H9 (cell line): ENCODE data around the gene MEMO1. TPM values are rescaled to one million over a fixed set of nuclear protein-coding genes. Genes with fewer than 3 reads are reported as not detected.

Source experiments
- DNase-seq: peaks from one replicate; pipeline ENCODE4 v3.0.0-alpha.2; 2017
- H2AFZ ChIP-seq: one replicate; pipeline ENCODE4 v1.6.1; 2013; ENCODE audit warnings: mild to moderate bottlenecking, low read length, control low read depth, moderate library complexity
- H2AK5ac ChIP-seq: 2 replicates; pipeline ENCODE4 v1.6.1; 2013; ENCODE audit warnings: low read length, control low read depth, mixed read lengths; ENCODE audit not compliant: insufficient read length
- H2BK120ac ChIP-seq: one replicate; pipeline ENCODE4 v1.6.1; 2013; ENCODE audit warnings: low read depth, mild to moderate bottlenecking, low read length, control low read depth, inconsistent platforms; ENCODE audit not compliant: poor library complexity, severe bottlenecking
- H2BK12ac ChIP-seq: 2 replicates; pipeline ENCODE4 v1.6.1; 2013; ENCODE audit warnings: low read length, control low read depth, mixed read lengths, low read depth; ENCODE audit not compliant: insufficient read length
- H2BK15ac ChIP-seq: 2 replicates; pipeline ENCODE4 v1.6.1; 2013; ENCODE audit warnings: low read depth, low read length, control low read depth
- H2BK20ac ChIP-seq: one replicate; pipeline ENCODE4 v1.6.1; 2013; ENCODE audit warnings: low read depth, mild to moderate bottlenecking, low read length, control low read depth, inconsistent platforms; ENCODE audit not compliant: poor library complexity, severe bottlenecking
- H2BK5ac ChIP-seq: 2 replicates; pipeline ENCODE4 v1.6.1; 2013; ENCODE audit warnings: low read length, control low read depth, mixed read lengths; ENCODE audit not compliant: insufficient read length
- H3K14ac ChIP-seq: 2 replicates; pipeline ENCODE4 v1.6.1; 2013; ENCODE audit warnings: low read length, control low read depth; ENCODE audit not compliant: insufficient read depth
- H3K18ac ChIP-seq: 2 replicates; pipeline ENCODE4 v1.6.1; 2013; ENCODE audit warnings: low read depth, mild to moderate bottlenecking, mixed read lengths, low read length, control low read depth; ENCODE audit not compliant: insufficient read length
- H3K23ac ChIP-seq: 2 replicates; pipeline ENCODE4 v1.6.1; 2013; ENCODE audit warnings: low read length, control low read depth, mixed read lengths, low read depth; ENCODE audit not compliant: insufficient read length
- H3K23me2 ChIP-seq: 2 replicates; pipeline ENCODE4 v1.6.1; 2013; ENCODE audit warnings: low read depth, mild to moderate bottlenecking, mixed read lengths, low read length, control low read depth; ENCODE audit not compliant: insufficient read length, poor library complexity, severe bottlenecking
- H3K27ac ChIP-seq: 2 replicates; pipeline ENCODE4 v1.5.1; 2013; ENCODE audit warnings: low read length, control low read depth, mixed read lengths, low read depth; ENCODE audit not compliant: insufficient read length
- H3K27me3 ChIP-seq: 2 replicates; pipeline ENCODE4 v1.6.1; 2013; ENCODE audit warnings: low read length, control low read depth, inconsistent platforms; ENCODE audit not compliant: insufficient read depth
- H3K4ac ChIP-seq: 2 replicates; pipeline ENCODE4 v1.6.1; 2013; ENCODE audit warnings: low read depth, mild to moderate bottlenecking, control low read depth, inconsistent platforms, low read length, moderate library complexity
- H3K4me1 ChIP-seq: 2 replicates; pipeline ENCODE4 v1.6.1; 2013; ENCODE audit warnings: low read length, control low read depth, inconsistent platforms; ENCODE audit not compliant: insufficient read depth
- H3K4me2 ChIP-seq: 2 replicates; pipeline ENCODE4 v1.6.1; 2013; ENCODE audit warnings: low read length, control low read depth, mixed read lengths; ENCODE audit not compliant: insufficient read length, insufficient read depth
- H3K56ac ChIP-seq: 2 replicates; pipeline ENCODE4 v1.6.1; 2013; ENCODE audit warnings: low read depth, mild to moderate bottlenecking, mixed read lengths, low read length, control low read depth; ENCODE audit not compliant: insufficient read length
- H3K79me1 ChIP-seq: 2 replicates; pipeline ENCODE4 v1.6.1; 2013; ENCODE audit warnings: low read depth, mild to moderate bottlenecking, moderate library complexity, low read length, control low read depth, inconsistent platforms; ENCODE audit not compliant: insufficient read depth, poor library complexity, severe bottlenecking
- H3K79me2 ChIP-seq: 2 replicates; pipeline ENCODE4 v1.6.1; 2013; ENCODE audit warnings: low read length, control low read depth, inconsistent platforms; ENCODE audit not compliant: insufficient read depth
- H3K9ac ChIP-seq: 2 replicates; pipeline ENCODE4 v1.6.1; 2013; ENCODE audit warnings: low read length, control low read depth, mixed read lengths; ENCODE audit not compliant: insufficient read length; ENCODE audit errors: extremely low read depth
- H3K9me3 ChIP-seq: one replicate; pipeline ENCODE4 v1.6.1; 2013; ENCODE audit warnings: low read depth, low read length, inconsistent platforms; ENCODE audit not compliant: control insufficient read depth
- H3T11ph ChIP-seq: one replicate; pipeline ENCODE4 v1.6.1; 2013; ENCODE audit warnings: mild to moderate bottlenecking, low read length, control low read depth, inconsistent platforms
- H4K20me1 ChIP-seq: one replicate; pipeline ENCODE4 v1.6.1; 2013; ENCODE audit not compliant: control insufficient read depth, insufficient read length, insufficient read depth
- H4K5ac ChIP-seq: 2 replicates; pipeline ENCODE4 v1.6.1; 2013; ENCODE audit warnings: low read depth, mild to moderate bottlenecking, mixed read lengths, low read length, control low read depth; ENCODE audit not compliant: insufficient read length
- H4K8ac ChIP-seq: replicated peaks from 2 replicates; pipeline ENCODE4 v1.6.1; 2013; ENCODE audit warnings: low read length, control low read depth, mixed read lengths, low read depth; ENCODE audit not compliant: insufficient read length
- H4K91ac ChIP-seq: 2 replicates; pipeline ENCODE4 v1.6.1; 2013; ENCODE audit warnings: low read depth, mild to moderate bottlenecking, moderate library complexity, mixed read lengths, low read length, control low read depth; ENCODE audit not compliant: insufficient read length
- H3K27ac Mint-ChIP-seq, 3 experiments: 2 replicates in 2 of 3; 3 replicates in 1 of 3; pipeline ENCODE4 v1.8.0; 2020 to 2021; ENCODE audit warnings: mixed read lengths in 3 of 3, mild to moderate bottlenecking in 1 of 3, moderate library complexity in 1 of 3
- H3K27me3 Mint-ChIP-seq: 2 replicates; pipeline ENCODE4 v1.8.0; 2021; ENCODE audit warnings: low read depth, mild to moderate bottlenecking, moderate library complexity, mixed read lengths
- H3K36me3 Mint-ChIP-seq, 3 experiments: 2 replicates in 2 of 3; 3 replicates in 1 of 3; pipeline ENCODE4 v1.8.0; 2020 to 2021; ENCODE audit warnings: low read depth in 3 of 3, mixed read lengths in 3 of 3; ENCODE audit not compliant: insufficient read depth in 1 of 3
- H3K4me1 Mint-ChIP-seq, 2 experiments: 2 replicates each; pipeline ENCODE4 v1.8.0; 2020; ENCODE audit warnings: mixed read lengths in 2 of 2
- H3K4me3 Mint-ChIP-seq, 2 experiments: 2 replicates in 1 of 2; 3 replicates in 1 of 2; pipeline ENCODE4 v1.8.0; 2020 to 2021; ENCODE audit warnings: mild to moderate bottlenecking in 2 of 2, mixed read lengths in 2 of 2, moderate library complexity in 1 of 2
- H3K9me3 Mint-ChIP-seq, 2 experiments: 2 replicates in 1 of 2; 3 replicates in 1 of 2; pipeline ENCODE4 v1.8.0; 2020; ENCODE audit warnings: mild to moderate bottlenecking in 2 of 2, mixed read lengths in 2 of 2, moderate library complexity in 1 of 2
- CTCF ChIP-seq: fragments of 200-600 bp; sonication (generic); conservative IDR thresholded peaks from 3 replicates; pipeline ENCODE4 v1.8.0; 2021; ENCODE audit warnings: antibody characterized with exemption, mild to moderate bottlenecking
- WGBS: extraction: QIAGEN DNeasy Blood & Tissue Kit; methylation state at CpG from one replicate; pipeline ENCODE4 v1.1.7; 2013; ENCODE audit warnings: missing lambda C conversion rate, low lambda C conversion rate, mixed read lengths; ENCODE audit not compliant: insufficient read length; ENCODE audit errors: extremely low coverage; 5-methylcytosine and 5-hydroxymethylcytosine counted together
- total RNA-seq: library from RNA; stranded (reverse); gene quantifications from 2 replicates; pipeline ENCODE4 v1.2.1, GENCODE V29; 2021

Gene MEMO1
- total RNA-seq, 1 experiment from 2014 or later = 49.4 TPM

- no peak overlapping the region for H3K27ac ChIP-seq
- H3K79me2 ChIP-seq = peaks cover 5% of the 10 kb centered on the region; the same call in 1 of the 2 replicates
These were observed 23.2 kb downstream of the MEMO1 start for GRCh38 chr2:31987454-31988220.

More at GRCh38 chr2:31987454-31988220, 23.2 kb downstream of the MEMO1 start:
- H4K20me1 ChIP-seq = no peaks in the 10 kb centered on the region
- no peaks in the 10 kb centered on the region for H3K9me3 ChIP-seq
- H2BK12ac ChIP-seq = no peak overlapping the region
- peaks cover 11% of the 10 kb centered on the region for H3K79me1 ChIP-seq
- H2BK120ac ChIP-seq = no peak overlapping the region
- no peak overlapping the region for H2AFZ ChIP-seq
- H2BK20ac ChIP-seq = no peak overlapping the region
- TF ChIP-seq CTCF = no peak
- H3K9me3 Mint-ChIP-seq = no peaks in the 10 kb centered on the region
- no peak overlapping the region for H3K18ac ChIP-seq
- no peaks in the 10 kb centered on the region for H3K27me3 Mint-ChIP-seq
- H3K4me3 Mint-ChIP-seq = no peak overlapping the region
- H3K23ac ChIP-seq = no peak overlapping the region
- no peak overlapping the region for H3K4me2 ChIP-seq
- no peak overlapping the region for H2AK5ac ChIP-seq
- no peak overlapping the region for H2BK15ac ChIP-seq
- H4K5ac ChIP-seq = no peak overlapping the region
- no peak for DNase-seq
- no CpG with 5 or more reads among the region's 2 CpGs for WGBS
- H3K4me1 ChIP-seq = no peaks in the 10 kb centered on the region; the same call in 1 of the 2 replicates
- H3K14ac ChIP-seq = no peak overlapping the region
- no peaks in the 10 kb centered on the region for H3K27me3 ChIP-seq
- H3K4ac ChIP-seq = no peak overlapping the region
- H3T11ph ChIP-seq = no peak overlapping the region
- H3K9ac ChIP-seq = no peak overlapping the region
- peaks cover 0 to 2% (median 0%) of the 10 kb centered on the region in 3 experiments; a peak in 2 of 7 replicates for H3K36me3 Mint-ChIP-seq
- no peak overlapping the region for H4K8ac ChIP-seq
- no peak overlapping the region for H3K56ac ChIP-seq
- no peaks in the 10 kb centered on the region for H3K23me2 ChIP-seq
- no peak overlapping the region for H2BK5ac ChIP-seq
- no peak overlapping the region for H4K91ac ChIP-seq
- peaks cover 0 to 4% of the 10 kb centered on the region in 2 experiments for H3K4me1 Mint-ChIP-seq
- 0 out of 7 replicates have a peak overlapping the region, but pooled peaks of 1 of the 3 experiments have one; percentile 2 for H3K27ac Mint-ChIP-seq
